Parathyroid adenoma (tissue), 2 donors: ENCODE results near the gene ARNT2.

Experiments used
- H2AFZ ChIP-seq: fragments of 300-600 bp; sonication (generic); one replicate; pipeline ENCODE4 v1.7.0; 2017; ENCODE audit warnings: antibody characterized with exemption, mild to moderate bottlenecking
- H3K27ac ChIP-seq: fragments of 300-600 bp; sonication (generic); one replicate; pipeline ENCODE4 v1.7.0; 2017
- H3K27me3 ChIP-seq: fragments of 300-600 bp; sonication (generic); one replicate; pipeline ENCODE4 v1.7.0; 2017; ENCODE audit warnings: low read length; ENCODE audit not compliant: control insufficient read depth, insufficient read depth
- H3K36me3 ChIP-seq: fragments of 300-600 bp; sonication (generic); one replicate; pipeline ENCODE4 v1.7.0; 2017; ENCODE audit warnings: low read length; ENCODE audit not compliant: control insufficient read depth, insufficient read depth
- H3K4me1 ChIP-seq: fragments of 300-600 bp; sonication (generic); one replicate; pipeline ENCODE4 v1.7.0; 2017; ENCODE audit warnings: control low read depth
- H3K4me2 ChIP-seq: fragments of 300-600 bp; sonication (generic); one replicate; pipeline ENCODE4 v1.7.0; 2017; ENCODE audit warnings: low read length
- H3K4me3 ChIP-seq: fragments of 300-600 bp; sonication (generic); one replicate; pipeline ENCODE4 v1.7.0; 2017; ENCODE audit warnings: low read depth, low read length
- H3K79me2 ChIP-seq: fragments of 300-600 bp; sonication (generic); one replicate; pipeline ENCODE4 v1.7.0; 2017; ENCODE audit warnings: control low read depth
- H3K9ac ChIP-seq: fragments of 300-600 bp; sonication (generic); one replicate; pipeline ENCODE4 v1.7.0; 2017; ENCODE audit warnings: mild to moderate bottlenecking
- H3K9me3 ChIP-seq: fragments of 300-600 bp; sonication (generic); one replicate; pipeline ENCODE4 v1.7.0; 2017; ENCODE audit warnings: low read length; ENCODE audit not compliant: control insufficient read depth
- TF ChIP-seq, protein P1 (sequence below): fragments of 300-600 bp; sonication (generic); IDR thresholded peaks from one replicate; pipeline ENCODE4 v1.7.0; 2017; ENCODE audit warnings: antibody characterized with exemption, mild to moderate bottlenecking
- donor health status: primary hyperparathyroidism.

ARNT2 gene

DNA sequence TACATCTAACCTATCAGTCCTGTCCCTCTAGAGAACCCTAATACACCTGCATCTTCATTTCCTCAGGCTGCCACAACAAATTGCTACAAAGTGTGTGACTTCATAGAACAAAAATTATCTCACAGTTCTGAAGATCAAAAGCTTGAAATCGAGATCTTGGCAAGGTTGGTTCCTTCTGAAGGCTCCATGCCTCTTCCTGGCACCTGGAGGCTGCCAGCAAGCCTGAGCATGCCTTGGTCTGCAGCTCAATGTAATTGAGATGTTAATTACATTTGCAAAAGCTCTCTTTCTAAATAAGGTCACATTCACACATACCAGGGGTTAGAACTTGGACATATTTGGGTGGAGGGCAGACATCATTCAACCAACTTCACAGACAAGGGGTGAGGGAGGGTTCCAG is 204.5 kb downstream of the ARNT2 start:
- H2AFZ ChIP-seq: no peak overlapping the region
- no peaks in the 10 kb centered on the region for H3K36me3 ChIP-seq
- H3K4me3 ChIP-seq: no peak overlapping the region
- H3K27ac ChIP-seq: no peak overlapping the region
- H3K4me1 ChIP-seq: no peaks in the 10 kb centered on the region
- TF ChIP-seq, protein P1, sequence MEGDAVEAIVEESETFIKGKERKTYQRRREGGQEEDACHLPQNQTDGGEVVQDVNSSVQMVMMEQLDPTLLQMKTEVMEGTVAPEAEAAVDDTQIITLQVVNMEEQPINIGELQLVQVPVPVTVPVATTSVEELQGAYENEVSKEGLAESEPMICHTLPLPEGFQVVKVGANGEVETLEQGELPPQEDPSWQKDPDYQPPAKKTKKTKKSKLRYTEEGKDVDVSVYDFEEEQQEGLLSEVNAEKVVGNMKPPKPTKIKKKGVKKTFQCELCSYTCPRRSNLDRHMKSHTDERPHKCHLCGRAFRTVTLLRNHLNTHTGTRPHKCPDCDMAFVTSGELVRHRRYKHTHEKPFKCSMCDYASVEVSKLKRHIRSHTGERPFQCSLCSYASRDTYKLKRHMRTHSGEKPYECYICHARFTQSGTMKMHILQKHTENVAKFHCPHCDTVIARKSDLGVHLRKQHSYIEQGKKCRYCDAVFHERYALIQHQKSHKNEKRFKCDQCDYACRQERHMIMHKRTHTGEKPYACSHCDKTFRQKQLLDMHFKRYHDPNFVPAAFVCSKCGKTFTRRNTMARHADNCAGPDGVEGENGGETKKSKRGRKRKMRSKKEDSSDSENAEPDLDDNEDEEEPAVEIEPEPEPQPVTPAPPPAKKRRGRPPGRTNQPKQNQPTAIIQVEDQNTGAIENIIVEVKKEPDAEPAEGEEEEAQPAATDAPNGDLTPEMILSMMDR: no peak
- H3K4me2 ChIP-seq: no peak overlapping the region
- H3K79me2 ChIP-seq: no peaks in the 10 kb centered on the region
- no peak overlapping the region for H3K9ac ChIP-seq
- no peaks in the 10 kb centered on the region for H3K9me3 ChIP-seq
- H3K27me3 ChIP-seq: no peaks in the 10 kb centered on the region

GRCh38 chr15:80609091-80609490 is 204.9 kb downstream of the ARNT2 start:
- Histone ChIP-seq H3K9me3 (no peaks in the 10 kb centered on the region), H2AFZ (no peak overlapping the region), H3K9ac (no peak overlapping the region), H3K27me3 (no peaks in the 10 kb centered on the region), H3K4me2 (no peak overlapping the region), H3K4me3 (no peak overlapping the region), H3K4me1 (no peaks in the 10 kb centered on the region), H3K27ac (no peak overlapping the region), H3K79me2 (no peaks in the 10 kb centered on the region), H3K36me3 (no peaks in the 10 kb centered on the region)
- TF ChIP-seq, protein P1: no peak

DNA sequence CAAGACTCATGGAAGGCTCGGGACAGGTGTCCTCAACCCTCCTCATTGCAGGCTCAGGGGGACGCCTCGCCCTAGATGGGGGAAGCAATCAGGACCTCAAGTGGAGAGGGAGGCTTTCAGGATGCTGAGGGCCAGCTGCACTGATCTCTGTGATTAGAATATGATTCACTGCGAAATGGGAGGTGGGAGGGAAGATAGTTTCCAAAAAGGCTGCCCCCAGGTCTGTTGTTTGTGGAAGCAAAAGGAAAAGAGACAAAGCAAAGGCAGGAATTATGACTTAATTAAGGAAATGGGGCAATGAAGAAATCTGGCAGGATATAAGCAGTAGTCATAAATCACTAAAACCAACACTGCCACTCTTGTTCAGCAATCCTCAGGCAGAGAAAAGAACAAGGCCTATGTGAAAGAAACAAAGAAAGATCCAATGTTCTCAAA is 205.3 kb downstream of the ARNT2 start:
- no peak overlapping the region for H3K4me3 ChIP-seq
- H3K36me3 ChIP-seq: no peaks in the 10 kb centered on the region
- no peak overlapping the region for H3K9ac ChIP-seq
- H3K9me3 ChIP-seq: no peaks in the 10 kb centered on the region
- H3K27ac ChIP-seq: no peak overlapping the region
- H3K4me1 ChIP-seq: no peaks in the 10 kb centered on the region
- no peaks in the 10 kb centered on the region for H3K79me2 ChIP-seq
- H3K4me2 ChIP-seq: no peak overlapping the region
- no peak overlapping the region for H2AFZ ChIP-seq
- TF ChIP-seq, protein P1: no peak
- no peaks in the 10 kb centered on the region for H3K27me3 ChIP-seq

GRCh38 chr15:80611543-80612080 is 207.4 kb downstream of the ARNT2 start:
- TF ChIP-seq, protein P1: no peak
- H3K4me2 ChIP-seq: no peak overlapping the region

DNA sequence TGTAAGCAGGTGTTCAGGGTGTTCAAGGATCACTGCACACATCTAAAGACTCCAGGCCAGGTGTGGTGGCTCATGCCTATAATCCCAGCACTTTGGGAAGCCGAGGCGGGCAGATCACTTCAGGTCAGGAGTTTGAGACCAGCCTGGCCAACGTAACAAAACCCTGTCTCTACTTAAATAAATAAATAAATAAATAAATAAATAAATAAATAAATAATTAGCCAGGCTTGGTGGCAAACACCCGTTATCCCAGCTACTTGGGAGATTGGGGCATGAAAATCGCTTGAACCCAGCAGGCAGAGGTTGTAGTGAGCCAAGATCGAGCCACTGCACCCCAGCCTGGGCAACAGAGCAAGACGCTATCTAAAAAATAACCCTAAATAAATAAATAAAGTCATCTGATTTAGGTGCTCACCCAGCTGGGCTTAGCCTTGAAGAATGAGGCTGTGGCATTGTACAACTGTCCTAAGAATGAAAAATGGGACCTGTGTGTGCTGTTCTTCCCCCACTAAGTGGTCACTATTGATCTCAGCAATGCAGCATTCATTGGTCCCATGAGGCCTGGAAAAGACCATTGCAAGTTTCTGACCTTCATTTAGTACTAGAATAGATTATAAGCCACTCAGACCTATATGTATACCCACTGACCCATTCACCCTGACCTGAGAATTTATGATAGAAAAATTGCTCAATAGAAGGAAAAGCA is 208.1 kb downstream of the ARNT2 start:
- TF ChIP-seq, protein P1: no peak
- H3K36me3 ChIP-seq: no peaks in the 10 kb centered on the region
- H3K9ac ChIP-seq: no peak overlapping the region
- no peaks in the 10 kb centered on the region for H3K9me3 ChIP-seq
- H3K27ac ChIP-seq: no peak overlapping the region
- H3K4me2 ChIP-seq: no peak overlapping the region
- no peaks in the 10 kb centered on the region for H3K79me2 ChIP-seq
- H3K4me1 ChIP-seq: no peaks in the 10 kb centered on the region
- H3K4me3 ChIP-seq: no peak overlapping the region
- H2AFZ ChIP-seq: no peak overlapping the region
- no peaks in the 10 kb centered on the region for H3K27me3 ChIP-seq

More at GRCh38 chr15:80611543-80612080, 207.4 kb downstream of the ARNT2 start:
- H3K9me3 ChIP-seq: no peaks in the 10 kb centered on the region
- no peaks in the 10 kb centered on the region for H3K79me2 ChIP-seq
- no peak overlapping the region for H2AFZ ChIP-seq
- H3K36me3 ChIP-seq: no peaks in the 10 kb centered on the region
- H3K27ac ChIP-seq: no peak overlapping the region
- no peaks in the 10 kb centered on the region for H3K27me3 ChIP-seq
- no peaks in the 10 kb centered on the region for H3K4me1 ChIP-seq
- no peak overlapping the region for H3K9ac ChIP-seq
- no peak overlapping the region for H3K4me3 ChIP-seq
